Mesenchymal stem cell (in vitro differentiated cells and primary cell): ENCODE data around the gene NKIRAS2.

ENCODE experiments used
- DNase-seq: peaks from one replicate; pipeline ENCODE4 v3.0.0-alpha.2; 2013
- H2AFZ ChIP-seq: one replicate; pipeline ENCODE4 v1.6.1; 2013; ENCODE audit warnings: low read depth, mild to moderate bottlenecking, control low read depth, inconsistent platforms, low read length, moderate library complexity
- H2AK5ac ChIP-seq: 2 replicates; pipeline ENCODE4 v1.6.1; 2013; ENCODE audit warnings: low read length, moderate library complexity, mild to moderate bottlenecking, inconsistent platforms; ENCODE audit not compliant: severe bottlenecking
- H2BK120ac ChIP-seq: one replicate; pipeline ENCODE4 v1.6.1; 2013; ENCODE audit warnings: low read depth, mild to moderate bottlenecking, inconsistent platforms, low read length, moderate library complexity
- H2BK12ac ChIP-seq, 2 experiments: one replicate each; pipeline ENCODE4 v1.6.1; 2013; ENCODE audit warnings: inconsistent platforms in 2 of 2, low read length in 2 of 2, mild to moderate bottlenecking in 2 of 2, moderate library complexity in 2 of 2, control low read depth in 1 of 2
- H2BK15ac ChIP-seq: one replicate; pipeline ENCODE4 v1.6.1; 2013; ENCODE audit warnings: mild to moderate bottlenecking, low read depth, inconsistent platforms; ENCODE audit not compliant: poor library complexity, severe bottlenecking
- H2BK5ac ChIP-seq: 2 replicates; pipeline ENCODE4 v1.6.1; 2013; ENCODE audit warnings: low read depth, mild to moderate bottlenecking, low read length, control low read depth, inconsistent platforms; ENCODE audit not compliant: poor library complexity, severe bottlenecking
- H3K14ac ChIP-seq, 2 experiments: one replicate each; pipeline ENCODE4 v1.6.1; 2013; ENCODE audit warnings: inconsistent platforms in 2 of 2, low read length in 2 of 2, control low read depth in 1 of 2, mild to moderate bottlenecking in 1 of 2, moderate library complexity in 1 of 2
- H3K18ac ChIP-seq, 2 experiments: one replicate each; pipeline ENCODE4 v1.6.1; 2013; ENCODE audit warnings: inconsistent platforms in 2 of 2, low read length in 2 of 2, control low read depth in 1 of 2, low read depth in 1 of 2, mild to moderate bottlenecking in 1 of 2
- H3K23ac ChIP-seq, 2 experiments: one replicate each; pipeline ENCODE4 v1.6.1; 2013; ENCODE audit warnings: inconsistent platforms in 2 of 2, low read length in 2 of 2, mild to moderate bottlenecking in 2 of 2, moderate library complexity in 2 of 2, control low read depth in 1 of 2
- H3K27ac ChIP-seq: 2 replicates; pipeline ENCODE4 v1.5.1; 2013; ENCODE audit warnings: mild to moderate bottlenecking, moderate library complexity, low read length, control low read depth, inconsistent platforms; ENCODE audit not compliant: poor library complexity, severe bottlenecking
- H3K27me3 ChIP-seq, 2 experiments: 2 replicates each; pipeline versions ENCODE4 v1.6.1 to v1.7.0; 2013; ENCODE audit warnings: low read length in 2 of 2, mild to moderate bottlenecking in 2 of 2, moderate library complexity in 2 of 2, control low read depth in 1 of 2, inconsistent platforms in 1 of 2; ENCODE audit not compliant: control insufficient read depth in 1 of 2, insufficient read depth in 1 of 2
- H3K36me3 ChIP-seq, 2 experiments: 2 replicates each; pipeline versions ENCODE4 v1.6.1 to v1.7.0; 2013; ENCODE audit warnings: low read length in 2 of 2, control low read depth in 1 of 2, inconsistent platforms in 1 of 2, low read depth in 1 of 2, mild to moderate bottlenecking in 1 of 2; ENCODE audit not compliant: insufficient read depth in 2 of 2, control insufficient read depth in 1 of 2
- H3K4ac ChIP-seq, 2 experiments: one replicate each; pipeline ENCODE4 v1.6.1; 2013; ENCODE audit warnings: inconsistent platforms in 2 of 2, low read length in 2 of 2, mild to moderate bottlenecking in 2 of 2, moderate library complexity in 2 of 2, control low read depth in 1 of 2, low read depth in 1 of 2
- H3K4me1 ChIP-seq: 2 replicates; pipeline ENCODE4 v1.6.1; 2013; ENCODE audit warnings: low read depth, low read length, control low read depth; ENCODE audit not compliant: control insufficient read depth, insufficient read depth
- H3K4me2 ChIP-seq: 2 replicates; pipeline ENCODE4 v1.6.1; 2013; ENCODE audit warnings: low read length, mild to moderate bottlenecking, inconsistent platforms; ENCODE audit not compliant: poor library complexity, severe bottlenecking
- H3K4me3 ChIP-seq, 2 experiments: 2 replicates each; pipeline versions ENCODE4 v1.5.1 to v1.7.0; 2013; ENCODE audit warnings: low read length in 2 of 2, mild to moderate bottlenecking in 2 of 2, control low read depth in 1 of 2, low read depth in 1 of 2; ENCODE audit not compliant: insufficient read depth in 1 of 2
- H3K79me1 ChIP-seq: replicated peaks from 2 replicates; pipeline ENCODE4 v1.6.1; 2013; ENCODE audit warnings: mild to moderate bottlenecking, control low read depth, low read length, inconsistent platforms; ENCODE audit not compliant: poor library complexity, severe bottlenecking
- H3K9ac ChIP-seq: 2 replicates; pipeline ENCODE4 v1.7.0; 2013; ENCODE audit warnings: mild to moderate bottlenecking, low read length, moderate library complexity
- H3K9me3 ChIP-seq: 2 replicates; pipeline ENCODE4 v1.7.0; 2013; ENCODE audit warnings: mild to moderate bottlenecking, low read length; ENCODE audit not compliant: control insufficient read depth
- H4K8ac ChIP-seq: one replicate; pipeline ENCODE4 v1.6.1; 2013; ENCODE audit warnings: inconsistent platforms, mild to moderate bottlenecking, low read length, moderate library complexity
- H4K91ac ChIP-seq: one replicate; pipeline ENCODE4 v1.6.1; 2013; ENCODE audit warnings: mild to moderate bottlenecking, low read length, inconsistent platforms
- WGBS: methylation state at CpG from one replicate; pipeline ENCODE4 v1.1.7; 2013; ENCODE audit warnings: mixed read lengths; 5-methylcytosine and 5-hydroxymethylcytosine counted together

NKIRAS2 gene

GRCh38 chr17:42028791-42029127 lies 8.9 kb downstream of the NKIRAS2 start:
- Histone ChIP-seq H3K4me2 (no peak overlapping the region), H3K4ac (no peak overlapping the region), H3K79me1 (no peaks in the 10 kb centered on the region), H2AK5ac (no peak overlapping the region), H3K23ac (no peak overlapping the region), H2BK5ac (no peak overlapping the region), H3K36me3 (peaks cover 6 to 10% of the 10 kb centered on the region in 2 experiments), H3K4me1 (peaks cover 16% of the 10 kb centered on the region), H3K4me3 (no peak overlapping the region), H3K18ac (no peak overlapping the region), H3K14ac (no peak overlapping the region), H2BK12ac (no peak overlapping the region), H3K9me3 (no peaks in the 10 kb centered on the region), H3K27ac (no peak overlapping the region), H3K27me3 (peaks cover 10 to 26% of the 10 kb centered on the region in 2 experiments), H2BK15ac (no peak overlapping the region), H4K8ac (no peak overlapping the region), H2AFZ (no peak overlapping the region), H4K91ac (no peak overlapping the region), H2BK120ac (no peak overlapping the region), H3K9ac (no peak overlapping the region)
- WGBS = 67% methylated on average over 7 of the region's 7 CpGs
- no peak for DNase-seq

GRCh38 chr17:42031584-42031983 lies 11.7 kb downstream of the NKIRAS2 start:
- DNase-seq = no peak
- Histone ChIP-seq H3K4me1 (peaks cover 5% of the 10 kb centered on the region), H4K8ac (no peak overlapping the region), H2BK120ac (no peak overlapping the region), H2AK5ac (no peak overlapping the region), H2BK15ac (no peak overlapping the region), H2AFZ (no peak overlapping the region), H3K36me3 (no peaks in the 10 kb centered on the region), H3K4me2 (no peak overlapping the region), H3K23ac (no peak overlapping the region), H3K18ac (no peak overlapping the region), H3K79me1 (no peaks in the 10 kb centered on the region), H3K27ac (no peak overlapping the region), H3K27me3 (peaks cover 15 to 34% of the 10 kb centered on the region in 2 experiments), H3K4ac (no peak overlapping the region), H2BK12ac (no peak overlapping the region), H3K9ac (no peak overlapping the region), H3K4me3 (no peak overlapping the region), H2BK5ac (no peak overlapping the region), H4K91ac (no peak overlapping the region), H3K9me3 (no peaks in the 10 kb centered on the region), H3K14ac (no peak overlapping the region)
- 72% methylated on average over 5 of the region's 6 CpGs for WGBS

- H2BK15ac ChIP-seq = no peak overlapping the region
- H2BK120ac ChIP-seq = no peak overlapping the region
Observed at GRCh38 chr17:42034059-42034458, 14.2 kb downstream of the NKIRAS2 start.

GRCh38 chr17:42038221-42038973 lies 18.5 kb downstream of the NKIRAS2 start:
- Histone ChIP-seq H2BK15ac (no peak overlapping the region), H2AFZ (no peak overlapping the region), H3K4me2 (no peak overlapping the region), H3K79me1 (no peaks in the 10 kb centered on the region), H2AK5ac (no peak overlapping the region), H3K9ac (no peak overlapping the region), H2BK120ac (no peak overlapping the region), H4K91ac (no peak overlapping the region), H3K36me3 (no peaks in the 10 kb centered on the region), H3K4ac (no peak overlapping the region), H3K9me3 (no peaks in the 10 kb centered on the region), H3K27ac (no peak overlapping the region), H3K14ac (no peak overlapping the region), H3K4me1 (no peaks in the 10 kb centered on the region), H4K8ac (no peak overlapping the region), H3K23ac (no peak overlapping the region), H2BK12ac (no peak overlapping the region), H2BK5ac (no peak overlapping the region), H3K4me3 (no peak overlapping the region), H3K18ac (no peak overlapping the region), H3K27me3 (peaks cover 8 to 50% of the 10 kb centered on the region in 2 experiments)
- no peak for DNase-seq
- 70% methylated on average over 4 of the region's 5 CpGs for WGBS

More at GRCh38 chr17:42034059-42034458, 14.2 kb downstream of the NKIRAS2 start:
- 60% methylated on average over 5 of the region's 6 CpGs for WGBS
- Histone ChIP-seq H3K27me3 (peaks cover 8 to 46% of the 10 kb centered on the region in 2 experiments), H3K36me3 (no peaks in the 10 kb centered on the region), H2BK5ac (no peak overlapping the region), H3K79me1 (no peaks in the 10 kb centered on the region), H2AK5ac (no peak overlapping the region), H3K9ac (no peak overlapping the region), H3K18ac (no peak overlapping the region), H3K14ac (no peak overlapping the region), H3K27ac (no peak overlapping the region), H4K91ac (no peak overlapping the region), H3K4me3 (no peak overlapping the region), H4K8ac (no peak overlapping the region), H2AFZ (no peak overlapping the region), H3K4ac (no peak overlapping the region), H3K9me3 (no peaks in the 10 kb centered on the region), H3K23ac (no peak overlapping the region), H3K4me1 (no peaks in the 10 kb centered on the region), H2BK12ac (no peak overlapping the region), H3K4me2 (no peak overlapping the region)
- DNase-seq = no peak
